ENCODE data around the gene PIAS2.
"Not testable (repeated sequence)": the region's sequence is repeated elsewhere in the genome, so short reads cannot be mapped to it uniquely, and the experiment has no call there.

DNA sequence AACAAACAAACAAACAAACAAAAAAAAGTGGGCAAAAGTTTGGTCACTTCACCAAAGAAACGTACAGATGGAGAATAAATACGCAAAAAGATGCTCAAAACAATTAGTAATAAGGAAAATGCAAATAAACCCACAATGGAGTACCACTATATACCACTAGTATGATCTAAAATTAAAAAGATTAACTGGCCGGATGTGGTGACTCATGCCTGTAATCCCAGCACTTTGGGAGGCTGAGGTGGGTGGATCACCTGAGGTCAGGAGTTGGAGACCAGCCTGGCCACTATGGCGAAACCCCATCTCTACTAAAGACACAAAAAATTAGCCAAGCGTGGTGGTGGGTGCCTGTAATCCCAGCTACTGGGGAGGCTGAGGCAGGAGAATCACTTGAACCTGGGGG is 84.9 kb downstream of the PIAS2 start:
- TF ChIP-seq CTCF (conservative IDR thresholded peaks at IDR 0.05; ENCODE audit: low read depth in 2 of 2); POLR2AphosphoS5 (IDR thresholded peaks at IDR 0.05; ENCODE audit: low read depth); NANOG (IDR thresholded peaks at IDR 0.05; ENCODE audit: borderline replicate concordance); ZNF114 (CRISPR knock-in tag; IDR thresholded peaks at IDR 0.05): not testable (repeated sequence)
- TF ChIP-seq, protein P1, sequence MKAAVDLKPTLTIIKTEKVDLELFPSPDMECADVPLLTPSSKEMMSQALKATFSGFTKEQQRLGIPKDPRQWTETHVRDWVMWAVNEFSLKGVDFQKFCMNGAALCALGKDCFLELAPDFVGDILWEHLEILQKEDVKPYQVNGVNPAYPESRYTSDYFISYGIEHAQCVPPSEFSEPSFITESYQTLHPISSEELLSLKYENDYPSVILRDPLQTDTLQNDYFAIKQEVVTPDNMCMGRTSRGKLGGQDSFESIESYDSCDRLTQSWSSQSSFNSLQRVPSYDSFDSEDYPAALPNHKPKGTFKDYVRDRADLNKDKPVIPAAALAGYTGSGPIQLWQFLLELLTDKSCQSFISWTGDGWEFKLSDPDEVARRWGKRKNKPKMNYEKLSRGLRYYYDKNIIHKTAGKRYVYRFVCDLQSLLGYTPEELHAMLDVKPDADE (IDR thresholded peaks at IDR 0.05): not testable (repeated sequence)
